ENCODE measurements around the gene TMEM259.

The TMEM259 gene

DNA sequence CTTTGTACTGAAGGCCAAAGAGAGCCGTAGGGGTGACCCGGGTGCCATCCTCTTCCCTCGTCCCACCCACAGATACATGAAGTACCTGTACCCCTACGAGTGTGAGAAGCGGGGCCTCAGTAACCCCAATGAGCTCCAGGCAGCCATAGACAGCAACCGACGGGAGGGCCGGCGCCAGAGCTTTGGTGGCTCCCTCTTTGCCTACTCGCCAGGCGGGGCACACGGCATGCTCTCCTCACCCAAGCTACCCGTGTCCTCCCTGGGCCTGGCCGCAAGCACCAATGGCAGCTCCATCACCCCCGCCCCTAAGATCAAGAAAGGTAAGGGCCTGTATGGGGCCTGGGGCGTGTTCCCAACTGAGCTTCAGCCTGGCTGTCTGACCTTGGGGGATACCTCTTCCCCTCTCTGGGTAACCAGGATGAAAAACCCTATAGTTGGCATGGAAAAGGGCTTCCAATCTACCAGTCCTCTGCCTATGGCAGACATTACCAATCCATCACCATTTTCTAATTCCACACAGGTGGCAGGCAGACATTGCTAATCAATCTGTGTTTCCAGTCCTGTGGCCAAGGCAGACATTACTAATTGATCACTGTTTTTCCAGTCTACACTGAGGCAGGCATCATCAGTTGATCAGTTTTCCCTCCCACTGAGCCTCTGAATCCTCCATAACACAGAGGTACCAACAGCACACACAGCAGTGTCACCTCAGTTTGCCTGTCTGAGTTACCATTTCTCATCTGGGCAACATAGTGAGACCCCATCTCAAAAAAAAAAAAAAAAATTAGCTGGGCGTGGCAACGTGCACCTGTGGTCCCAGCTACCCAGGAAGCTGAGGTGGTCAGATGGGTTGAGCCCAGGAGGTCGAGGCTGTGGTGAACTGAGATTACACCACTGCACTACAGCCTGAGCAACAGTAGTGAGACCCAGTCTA is 55.9 kb downstream of the TMEM259 start:
- TF ChIP-seq, protein P1, sequence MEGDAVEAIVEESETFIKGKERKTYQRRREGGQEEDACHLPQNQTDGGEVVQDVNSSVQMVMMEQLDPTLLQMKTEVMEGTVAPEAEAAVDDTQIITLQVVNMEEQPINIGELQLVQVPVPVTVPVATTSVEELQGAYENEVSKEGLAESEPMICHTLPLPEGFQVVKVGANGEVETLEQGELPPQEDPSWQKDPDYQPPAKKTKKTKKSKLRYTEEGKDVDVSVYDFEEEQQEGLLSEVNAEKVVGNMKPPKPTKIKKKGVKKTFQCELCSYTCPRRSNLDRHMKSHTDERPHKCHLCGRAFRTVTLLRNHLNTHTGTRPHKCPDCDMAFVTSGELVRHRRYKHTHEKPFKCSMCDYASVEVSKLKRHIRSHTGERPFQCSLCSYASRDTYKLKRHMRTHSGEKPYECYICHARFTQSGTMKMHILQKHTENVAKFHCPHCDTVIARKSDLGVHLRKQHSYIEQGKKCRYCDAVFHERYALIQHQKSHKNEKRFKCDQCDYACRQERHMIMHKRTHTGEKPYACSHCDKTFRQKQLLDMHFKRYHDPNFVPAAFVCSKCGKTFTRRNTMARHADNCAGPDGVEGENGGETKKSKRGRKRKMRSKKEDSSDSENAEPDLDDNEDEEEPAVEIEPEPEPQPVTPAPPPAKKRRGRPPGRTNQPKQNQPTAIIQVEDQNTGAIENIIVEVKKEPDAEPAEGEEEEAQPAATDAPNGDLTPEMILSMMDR (conservative IDR thresholded peaks at IDR 0.05; ENCODE audit: low read depth, low read length), result no peak
- no peak overlapping the region for H3K4me3 ChIP-seq (ENCODE audit: low read length)
- DNase-seq (ENCODE audit: low read depth), result no peak

DNA sequence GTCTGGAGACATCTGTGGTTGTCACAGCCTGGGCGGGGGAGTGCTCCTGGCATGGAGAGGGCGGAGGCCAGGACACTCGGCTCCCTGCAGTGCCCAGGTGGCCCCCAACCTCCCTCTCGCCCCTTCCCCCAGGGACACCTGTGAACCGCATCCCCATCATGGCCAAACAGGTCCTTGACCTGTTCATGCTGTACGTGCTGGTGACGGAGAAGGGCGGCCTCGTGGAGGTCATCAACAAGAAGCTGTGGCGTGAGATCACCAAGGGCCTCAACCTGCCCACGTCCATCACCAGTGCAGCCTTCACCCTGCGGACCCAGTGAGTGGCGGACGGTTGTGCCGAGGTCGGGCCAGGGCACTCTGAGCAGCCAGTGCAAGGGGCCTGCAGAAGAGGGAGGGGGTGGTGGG is 56.8 kb downstream of the TMEM259 start:
- no peak overlapping the region for H3K4me3 ChIP-seq (ENCODE audit: low read length)
- DNase-seq (ENCODE audit: low read depth), result no peak
- TF ChIP-seq, protein P1 (conservative IDR thresholded peaks at IDR 0.05; ENCODE audit: low read depth, low read length), result no peak

DNA sequence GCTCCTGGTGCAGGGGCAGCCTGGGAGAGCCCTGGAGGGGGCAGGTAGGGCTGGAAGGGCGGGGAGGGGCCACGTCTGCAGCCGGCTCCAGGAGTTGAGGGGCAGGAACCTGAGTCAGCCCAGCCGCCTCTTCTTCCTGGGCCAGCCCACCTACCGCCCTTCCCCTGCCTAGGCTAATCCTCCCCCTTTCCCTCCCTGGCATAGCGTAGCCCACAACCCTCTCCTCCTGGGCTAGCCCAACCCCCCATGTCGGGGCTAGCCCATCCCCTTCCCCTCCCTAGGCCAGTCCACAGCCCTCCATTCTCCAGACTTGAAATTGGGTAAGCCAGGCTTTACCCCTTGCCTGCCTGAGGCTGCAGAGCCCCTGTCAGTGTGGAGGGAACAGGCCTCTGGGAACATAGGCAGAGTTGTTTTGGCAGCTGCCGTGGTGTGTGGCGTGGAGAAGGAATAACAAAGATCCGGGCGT is 57.4 kb downstream of the TMEM259 start:
- DNase-seq (ENCODE audit: low read depth), result no peak
- TF ChIP-seq, protein P1 (conservative IDR thresholded peaks at IDR 0.05; ENCODE audit: low read depth, low read length), result no peak
- H3K4me3 ChIP-seq (ENCODE audit: low read length), result no peak overlapping the region

DNA sequence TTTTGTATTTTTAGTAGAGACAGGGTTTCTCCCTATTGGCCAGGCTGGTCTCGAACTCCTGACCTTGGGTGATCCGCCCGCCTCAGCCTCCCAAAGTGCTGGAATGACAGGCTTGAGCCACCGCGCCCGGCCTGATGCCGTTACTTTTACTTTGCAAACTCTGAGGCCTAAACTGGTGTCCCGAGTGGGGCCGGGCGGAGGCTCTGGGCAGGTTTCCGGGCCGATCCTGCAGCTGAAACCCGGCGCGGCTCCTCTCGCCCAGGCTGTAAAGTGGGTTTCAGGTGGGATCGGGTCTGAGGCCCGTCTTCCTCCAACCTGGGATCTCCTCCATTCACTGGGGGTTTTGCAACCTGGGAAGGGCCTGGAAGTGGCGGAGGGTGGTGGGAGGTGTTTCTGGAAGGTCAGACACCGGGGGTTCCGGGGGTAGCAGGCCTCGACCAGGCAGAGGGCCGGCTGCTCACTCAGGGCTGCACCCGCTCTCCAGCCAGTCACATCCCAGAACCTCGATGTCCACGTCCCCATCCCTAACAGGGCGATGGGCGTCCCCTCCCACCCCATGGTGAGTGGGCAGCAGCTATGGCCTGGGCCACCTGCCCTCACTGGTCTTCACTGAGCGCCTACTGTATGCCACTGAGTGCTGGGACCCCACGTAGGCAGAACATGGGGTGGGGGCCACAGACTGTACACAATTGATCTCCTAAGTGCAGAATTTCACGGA is 58.1 kb downstream of the TMEM259 start:
- TF ChIP-seq, protein P1 (conservative IDR thresholded peaks at IDR 0.05; ENCODE audit: low read depth, low read length), result no peak
- DNase-seq (ENCODE audit: low read depth), result no peak
- H3K4me3 ChIP-seq (ENCODE audit: low read length), result no peak overlapping the region

DNA sequence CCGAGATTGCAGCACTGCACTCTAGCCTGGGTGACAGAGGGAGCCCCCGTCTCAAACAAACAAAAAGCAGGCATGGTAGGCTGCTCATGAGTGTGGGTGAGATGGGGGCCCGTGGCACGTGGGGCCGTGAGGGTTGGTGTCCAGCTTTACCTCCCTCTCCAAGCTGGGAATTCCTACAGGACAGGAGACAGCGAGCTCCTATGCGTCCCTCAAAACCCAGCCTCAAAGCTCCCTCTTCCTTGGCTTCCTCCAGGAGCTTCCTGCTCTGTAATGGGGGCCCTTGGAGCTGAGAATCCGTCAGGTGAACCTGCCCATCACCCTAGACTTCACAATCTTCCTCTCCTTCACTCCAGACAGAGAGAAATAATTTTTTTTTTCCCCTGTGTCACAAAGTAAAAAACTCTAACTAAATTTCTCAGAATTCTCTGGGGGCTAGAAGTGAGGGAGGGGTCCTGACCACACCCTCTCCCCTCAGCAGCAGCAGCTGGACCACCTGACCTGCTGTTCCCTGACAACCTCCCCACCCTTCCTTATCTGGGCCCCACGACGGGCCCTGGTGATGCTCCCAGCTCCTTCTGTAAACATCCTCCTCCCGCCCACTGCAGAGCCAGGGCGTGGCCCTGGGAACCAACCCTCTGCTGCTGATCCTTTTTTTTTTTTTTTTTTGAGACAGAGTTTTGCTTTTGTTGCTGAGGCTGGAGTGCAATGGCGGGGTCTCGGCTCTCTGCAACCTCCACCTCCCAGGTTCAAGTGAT is 58.9 kb downstream of the TMEM259 start:
- H3K4me3 ChIP-seq (ENCODE audit: low read length), result no peak overlapping the region
- DNase-seq (ENCODE audit: low read depth), result no peak
- TF ChIP-seq, protein P1 (conservative IDR thresholded peaks at IDR 0.05; ENCODE audit: low read depth, low read length), result no peak

DNA sequence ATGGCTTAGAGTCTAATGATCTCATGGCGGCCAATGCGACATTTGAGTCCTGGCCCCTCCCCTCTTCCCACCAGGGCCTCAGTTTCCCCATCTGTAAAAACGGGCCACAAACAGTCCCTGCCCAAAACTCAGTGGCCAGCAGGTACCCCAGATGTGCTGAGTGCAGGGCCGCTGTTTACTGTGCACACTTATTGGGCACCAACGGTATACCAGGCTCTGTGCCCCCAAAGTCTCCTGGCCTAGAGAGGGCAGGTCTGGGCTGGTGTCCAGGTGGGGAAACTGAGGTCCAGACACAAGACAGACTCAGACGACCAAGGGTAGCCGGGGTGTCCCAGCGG is 60.4 kb downstream of the TMEM259 start:
- no peak overlapping the region for H3K4me3 ChIP-seq (ENCODE audit: low read length)
- TF ChIP-seq, protein P1 (conservative IDR thresholded peaks at IDR 0.05; ENCODE audit: low read depth, low read length), result no peak
- no peak for DNase-seq (ENCODE audit: low read depth)
